Gastroesophageal sphincter (tissue), 3 donors: ENCODE results near the gene ILRUN.

Experiments used
- POLR2A ChIP-seq, 2 donors: fragments of 450-650 bp; IDR thresholded peaks; one replicate each; pipeline ENCODE4 v1.6.1; 2017; ENCODE audit warnings: antibody characterized with exemption in 2 of 2, mild to moderate bottlenecking in 2 of 2, moderate library complexity in 1 of 2
- TF ChIP-seq, protein P1 (sequence below), 4 experiments: fragments of 200-600 bp in 2 of 4; fragments of 450-650 bp in 2 of 4; sonication (generic) in 1 of 4; IDR thresholded peaks; one replicate each; pipeline ENCODE4 v1.5.1; 2017 to 2019; ENCODE audit warnings: antibody characterized with exemption in 4 of 4, mild to moderate bottlenecking in 2 of 4, moderate library complexity in 2 of 4

DNA sequence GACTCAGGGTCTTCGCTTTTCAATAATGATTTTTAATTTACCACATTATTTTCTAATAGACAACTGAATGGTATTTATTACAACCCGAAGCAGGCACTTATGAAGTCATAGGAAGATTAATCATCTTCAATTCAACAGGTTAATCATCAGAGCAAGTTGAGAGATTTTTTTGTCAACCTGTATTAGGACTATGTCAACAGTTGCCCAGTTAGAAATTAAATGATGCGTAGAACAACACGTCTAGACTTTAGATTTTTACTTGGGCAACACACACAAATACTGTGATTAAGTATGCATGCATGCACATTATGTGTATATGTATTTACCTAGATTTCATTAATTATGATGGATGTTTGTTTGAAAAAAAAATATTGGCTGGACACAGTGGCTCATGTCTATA is 4.3 kb downstream of the ILRUN start:
- TF ChIP-seq, protein P1, sequence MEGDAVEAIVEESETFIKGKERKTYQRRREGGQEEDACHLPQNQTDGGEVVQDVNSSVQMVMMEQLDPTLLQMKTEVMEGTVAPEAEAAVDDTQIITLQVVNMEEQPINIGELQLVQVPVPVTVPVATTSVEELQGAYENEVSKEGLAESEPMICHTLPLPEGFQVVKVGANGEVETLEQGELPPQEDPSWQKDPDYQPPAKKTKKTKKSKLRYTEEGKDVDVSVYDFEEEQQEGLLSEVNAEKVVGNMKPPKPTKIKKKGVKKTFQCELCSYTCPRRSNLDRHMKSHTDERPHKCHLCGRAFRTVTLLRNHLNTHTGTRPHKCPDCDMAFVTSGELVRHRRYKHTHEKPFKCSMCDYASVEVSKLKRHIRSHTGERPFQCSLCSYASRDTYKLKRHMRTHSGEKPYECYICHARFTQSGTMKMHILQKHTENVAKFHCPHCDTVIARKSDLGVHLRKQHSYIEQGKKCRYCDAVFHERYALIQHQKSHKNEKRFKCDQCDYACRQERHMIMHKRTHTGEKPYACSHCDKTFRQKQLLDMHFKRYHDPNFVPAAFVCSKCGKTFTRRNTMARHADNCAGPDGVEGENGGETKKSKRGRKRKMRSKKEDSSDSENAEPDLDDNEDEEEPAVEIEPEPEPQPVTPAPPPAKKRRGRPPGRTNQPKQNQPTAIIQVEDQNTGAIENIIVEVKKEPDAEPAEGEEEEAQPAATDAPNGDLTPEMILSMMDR (IDR thresholded peaks at IDR 0.05): no peak
- no peak for TF ChIP-seq POLR2A (IDR thresholded peaks at IDR 0.05)
